ENCODE data around the gene NRN1L. TPM values are rescaled to one million over a fixed set of nuclear protein-coding genes. Genes with fewer than 3 reads are reported as not detected.

The NRN1L gene
- total RNA-seq, 1 experiment from 2014 or later: not detected

DNA sequence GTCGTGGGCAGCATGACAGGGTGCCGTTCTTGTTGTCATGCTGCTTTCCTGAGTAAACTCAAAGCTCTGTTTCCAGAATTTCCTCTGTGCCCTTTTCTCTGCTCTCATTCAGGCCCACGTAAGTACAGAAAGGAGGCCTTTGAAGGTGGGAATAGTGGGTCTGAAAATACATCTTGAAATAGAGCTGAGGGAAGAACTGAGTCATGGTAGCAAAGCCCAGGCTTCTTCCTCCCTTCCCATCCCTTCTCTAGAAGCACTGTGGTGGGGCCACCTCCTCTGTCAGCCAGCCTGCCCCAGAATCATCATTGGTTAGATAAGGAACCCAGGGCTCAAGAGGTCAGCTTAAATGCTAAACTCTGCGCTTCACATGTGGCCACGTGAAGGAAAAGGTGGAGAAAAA, 37.5 kb downstream of the NRN1L start:
- POLR2A ChIA-PET (ENCODE audit: unreplicated experiment): no interaction called here
- Histone ChIP-seq H3K36me3 (ENCODE audit: low read depth) (no peaks in the 10 kb centered on the region), H2AFZ (no peak overlapping the region), H3K4me1 (replicated peaks; ENCODE audit: insufficient read depth) (no peaks in the 10 kb centered on the region), H3K27me3 (ENCODE audit: insufficient read depth, low read depth) (no peaks in the 10 kb centered on the region), H3K4me2 (no peak overlapping the region), H3K9me2 (ENCODE audit: insufficient read depth) (no peaks in the 10 kb centered on the region), H3K9me3 (ENCODE audit: insufficient read depth, low read depth) (no peaks in the 10 kb centered on the region), H3K79me2 (ENCODE audit: low read depth) (no peaks in the 10 kb centered on the region), H4K20me1 (ENCODE audit: insufficient read depth) (peaks cover 56% of the 10 kb centered on the region), H3F3A (ENCODE audit: insufficient read depth, low read depth) (peaks cover 5% of the 10 kb centered on the region; the same call in 1 of the 2 replicates), H3K27ac (no peak overlapping the region), H3K4me3 (no peak overlapping the region)
- intact Hi-C loops (cut with micrococcal nuclease; ENCODE audit: unreplicated experiment): no loop called here
- TF ChIP-seq, protein P1, sequence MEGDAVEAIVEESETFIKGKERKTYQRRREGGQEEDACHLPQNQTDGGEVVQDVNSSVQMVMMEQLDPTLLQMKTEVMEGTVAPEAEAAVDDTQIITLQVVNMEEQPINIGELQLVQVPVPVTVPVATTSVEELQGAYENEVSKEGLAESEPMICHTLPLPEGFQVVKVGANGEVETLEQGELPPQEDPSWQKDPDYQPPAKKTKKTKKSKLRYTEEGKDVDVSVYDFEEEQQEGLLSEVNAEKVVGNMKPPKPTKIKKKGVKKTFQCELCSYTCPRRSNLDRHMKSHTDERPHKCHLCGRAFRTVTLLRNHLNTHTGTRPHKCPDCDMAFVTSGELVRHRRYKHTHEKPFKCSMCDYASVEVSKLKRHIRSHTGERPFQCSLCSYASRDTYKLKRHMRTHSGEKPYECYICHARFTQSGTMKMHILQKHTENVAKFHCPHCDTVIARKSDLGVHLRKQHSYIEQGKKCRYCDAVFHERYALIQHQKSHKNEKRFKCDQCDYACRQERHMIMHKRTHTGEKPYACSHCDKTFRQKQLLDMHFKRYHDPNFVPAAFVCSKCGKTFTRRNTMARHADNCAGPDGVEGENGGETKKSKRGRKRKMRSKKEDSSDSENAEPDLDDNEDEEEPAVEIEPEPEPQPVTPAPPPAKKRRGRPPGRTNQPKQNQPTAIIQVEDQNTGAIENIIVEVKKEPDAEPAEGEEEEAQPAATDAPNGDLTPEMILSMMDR (conservative IDR thresholded peaks at IDR 0.05): no peak
- TF ChIP-seq EZH2 (IDR thresholded peaks at IDR 0.05; ENCODE audit: low read depth): no peak
- CTCF ChIA-PET: no interaction called here
- BruUV-seq (replicated peaks): no TSS peak
- DNase-seq: no peak

DNA sequence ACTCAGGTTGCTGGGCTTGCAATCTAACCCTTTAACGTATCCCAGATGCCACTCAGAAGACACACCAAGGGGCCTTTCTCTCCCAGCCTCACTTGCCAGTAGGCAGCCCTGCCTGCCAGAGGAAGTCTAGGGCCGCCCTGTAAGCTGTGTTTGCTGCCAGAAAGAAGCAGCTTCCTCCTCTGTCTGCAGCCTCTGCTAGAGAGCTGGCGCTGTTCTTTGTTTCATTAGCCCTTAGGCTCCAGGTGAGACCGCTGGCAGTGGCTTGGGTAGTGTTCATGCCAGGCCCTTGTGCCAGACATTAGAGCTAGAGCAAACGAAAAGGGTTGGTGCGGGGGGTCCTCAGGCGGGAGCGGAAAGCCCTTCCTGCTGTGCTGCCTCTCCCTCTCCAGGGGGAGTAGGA, 38.1 kb downstream of the NRN1L start:
- Histone ChIP-seq H3K4me2 (no peak overlapping the region), H3F3A (ENCODE audit: insufficient read depth, low read depth) (peaks cover 5% of the 10 kb centered on the region; the same call in 1 of the 2 replicates), H3K4me1 (replicated peaks; ENCODE audit: insufficient read depth) (no peaks in the 10 kb centered on the region), H3K4me3 (no peak overlapping the region), H3K79me2 (ENCODE audit: low read depth) (no peaks in the 10 kb centered on the region), H3K36me3 (ENCODE audit: low read depth) (no peaks in the 10 kb centered on the region), H4K20me1 (ENCODE audit: insufficient read depth) (peaks cover 52% of the 10 kb centered on the region), H3K9me2 (ENCODE audit: insufficient read depth) (no peaks in the 10 kb centered on the region), H2AFZ (no peak overlapping the region), H3K9me3 (ENCODE audit: insufficient read depth, low read depth) (no peaks in the 10 kb centered on the region), H3K27ac (no peak overlapping the region), H3K27me3 (ENCODE audit: insufficient read depth, low read depth) (no peaks in the 10 kb centered on the region)
- DNase-seq: no peak
- BruUV-seq (replicated peaks): no TSS peak
- POLR2A ChIA-PET (ENCODE audit: unreplicated experiment): no interaction called here
- TF ChIP-seq, protein P1 (conservative IDR thresholded peaks at IDR 0.05): no peak
- TF ChIP-seq EZH2 (IDR thresholded peaks at IDR 0.05; ENCODE audit: low read depth): no peak
- CTCF ChIA-PET: no interaction called here
- intact Hi-C loops (cut with micrococcal nuclease; ENCODE audit: unreplicated experiment): no loop called here

DNA sequence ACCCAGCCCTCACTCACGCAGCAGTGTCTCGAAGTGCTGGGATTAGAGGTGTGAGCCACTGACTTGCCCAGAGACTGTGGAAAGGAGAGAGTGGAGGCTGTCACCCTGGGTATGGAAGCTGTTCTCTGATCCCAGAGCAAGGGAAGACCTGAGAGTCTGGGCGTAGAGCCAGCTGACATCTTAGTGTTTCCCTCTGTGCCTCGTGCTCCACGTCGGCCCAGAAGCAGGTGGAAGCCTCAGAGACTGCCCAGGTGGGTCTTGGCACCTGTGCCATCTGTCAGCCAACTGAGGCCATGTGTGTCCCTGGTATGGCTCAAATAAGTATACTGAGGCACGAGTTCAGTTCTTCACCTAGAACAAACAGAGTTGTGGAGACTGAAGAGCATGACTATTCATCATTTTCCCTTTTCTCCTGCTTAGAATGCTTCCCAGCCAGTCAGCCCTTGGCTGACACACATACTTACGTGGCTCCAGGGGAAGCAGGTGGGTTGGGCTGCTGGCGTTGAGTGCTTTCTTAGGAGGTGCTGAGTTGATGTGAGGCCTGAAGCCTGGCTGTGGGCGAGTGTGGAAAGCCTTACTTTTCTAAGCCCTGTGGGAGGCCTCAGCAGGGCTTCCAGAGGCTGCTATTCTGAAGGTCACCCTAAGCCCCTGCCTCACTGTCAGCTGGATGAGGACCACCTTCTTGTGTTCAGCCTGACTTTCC, 38.9 kb downstream of the NRN1L start:
- POLR2A ChIA-PET (ENCODE audit: unreplicated experiment): no interaction called here
- no peak for TF ChIP-seq EZH2 (IDR thresholded peaks at IDR 0.05; ENCODE audit: low read depth)
- TF ChIP-seq, protein P1 (conservative IDR thresholded peaks at IDR 0.05): no peak
- no peak overlapping the region for H3K27ac ChIP-seq
- no peaks in the 10 kb centered on the region for H3K9me2 ChIP-seq (ENCODE audit: insufficient read depth)
- DNase-seq: no peak
- no peak overlapping the region for H2AFZ ChIP-seq
- H3K79me2 ChIP-seq (ENCODE audit: low read depth): no peaks in the 10 kb centered on the region
- peaks cover 52% of the 10 kb centered on the region for H4K20me1 ChIP-seq (ENCODE audit: insufficient read depth)
- intact Hi-C loops (cut with micrococcal nuclease; ENCODE audit: unreplicated experiment): no loop called here
- H3K27me3 ChIP-seq (ENCODE audit: insufficient read depth, low read depth): no peaks in the 10 kb centered on the region
- no peak overlapping the region for H3K4me2 ChIP-seq
- H3K4me3 ChIP-seq: no peak overlapping the region
- CTCF ChIA-PET: no interaction called here
- peaks cover 5% of the 10 kb centered on the region; the same call in 1 of the 2 replicates for H3F3A ChIP-seq (ENCODE audit: insufficient read depth, low read depth)
- no TSS peak for BruUV-seq (replicated peaks)
- H3K4me1 ChIP-seq (replicated peaks; ENCODE audit: insufficient read depth): no peaks in the 10 kb centered on the region
- no peaks in the 10 kb centered on the region for H3K9me3 ChIP-seq (ENCODE audit: insufficient read depth, low read depth)
- no peaks in the 10 kb centered on the region for H3K36me3 ChIP-seq (ENCODE audit: low read depth)

Measured in PC-9 (cell line).